HEK293 (cell line): Measurements from ENCODE around the gene ITGB4.

Experiments used
- AEBP2 ChIP-seq: fragments of 450-650 bp; formaldehyde crosslinking; IDR thresholded peaks from 2 replicates; pipeline ENCODE4 v1.5.1; 2016; ENCODE audit warnings: missing biosample characterization, missing genetic modification characterization, borderline replicate concordance
- GLIS2 ChIP-seq: fragments of 450-650 bp; formaldehyde crosslinking; IDR thresholded peaks from 2 replicates; pipeline ENCODE4 v1.5.1; 2016; ENCODE audit warnings: missing biosample characterization, missing genetic modification characterization
- HIC1 ChIP-seq: fragments of 450-650 bp; formaldehyde crosslinking; IDR thresholded peaks from 2 replicates; pipeline ENCODE4 v1.5.1; 2016; ENCODE audit warnings: missing biosample characterization, missing genetic modification characterization
- HOXD13 ChIP-seq: sonication (generic); formaldehyde crosslinking; IDR thresholded peaks from 2 replicates; pipeline ENCODE4 v1.8.0; 2022; ENCODE audit warnings: missing genetic modification reagents, borderline replicate concordance
- INSM2 ChIP-seq: fragments of 450-650 bp; formaldehyde crosslinking; IDR thresholded peaks from 2 replicates; pipeline ENCODE4 v1.5.1; 2016; ENCODE audit warnings: missing biosample characterization, missing genetic modification characterization
- KLF16 ChIP-seq: fragments of 450-650 bp; formaldehyde crosslinking; IDR thresholded peaks from 2 replicates; pipeline ENCODE4 v1.5.1; 2017; ENCODE audit warnings: missing biosample characterization, missing genetic modification characterization
- KLF9 ChIP-seq: fragments of 450-650 bp; formaldehyde crosslinking; IDR thresholded peaks from 2 replicates; pipeline ENCODE4 v1.5.1; 2016; ENCODE audit warnings: missing biosample characterization, missing genetic modification characterization, low read depth
- MYNN ChIP-seq: fragments of 450-650 bp; formaldehyde crosslinking; IDR thresholded peaks from 2 replicates; pipeline ENCODE4 v1.5.1; 2016; ENCODE audit warnings: missing biosample characterization, missing genetic modification characterization, borderline replicate concordance
- PRDM10 ChIP-seq: fragments of 450-650 bp; formaldehyde crosslinking; IDR thresholded peaks from 2 replicates; pipeline ENCODE4 v1.5.1; 2016; ENCODE audit warnings: missing biosample characterization, missing genetic modification characterization
- RBAK ChIP-seq: fragments of 450-650 bp; formaldehyde crosslinking; IDR thresholded peaks from 2 replicates; pipeline ENCODE4 v1.5.1; 2016; ENCODE audit warnings: missing biosample characterization, missing genetic modification characterization
- SETDB1 ChIP-seq: IDR thresholded peaks from one replicate; pipeline ENCODE4 v1.6.1; 2017; ENCODE audit warnings: mild to moderate bottlenecking, low read length, moderate library complexity, mixed read lengths; ENCODE audit not compliant: insufficient read length
- SP3 ChIP-seq: fragments of 450-650 bp; formaldehyde crosslinking; IDR thresholded peaks from 2 replicates; pipeline ENCODE4 v1.5.1; 2016; ENCODE audit warnings: missing biosample characterization, missing genetic modification characterization
- SP7 ChIP-seq: fragments of 450-650 bp; formaldehyde crosslinking; IDR thresholded peaks from 2 replicates; pipeline ENCODE4 v1.5.1; 2016; ENCODE audit warnings: missing biosample characterization, missing genetic modification characterization
- YY1 ChIP-seq: fragments of 450-650 bp; formaldehyde crosslinking; IDR thresholded peaks from 2 replicates; pipeline ENCODE4 v1.5.1; 2018; ENCODE audit warnings: missing biosample characterization, missing genetic modification characterization
- ZBTB1 ChIP-seq: fragments of 450-650 bp; formaldehyde crosslinking; IDR thresholded peaks from 2 replicates; pipeline ENCODE4 v1.5.1; 2016; ENCODE audit warnings: missing biosample characterization, missing genetic modification characterization
- ZBTB21 ChIP-seq: fragments of 450-650 bp; formaldehyde crosslinking; IDR thresholded peaks from 2 replicates; pipeline ENCODE4 v1.5.1; 2017; ENCODE audit warnings: missing biosample characterization, missing genetic modification characterization
- ZBTB26 ChIP-seq: fragments of 450-650 bp; formaldehyde crosslinking; optimal IDR thresholded peaks from 2 replicates; pipeline ENCODE3; 2016; ENCODE audit warnings: missing biosample characterization, mild to moderate bottlenecking, missing genetic modification characterization
- ZNF114 ChIP-seq: fragments of 450-650 bp; formaldehyde crosslinking; IDR thresholded peaks from 2 replicates; pipeline ENCODE4 v1.5.0; 2017; ENCODE audit warnings: missing biosample characterization, missing genetic modification characterization
- ZNF221 ChIP-seq: fragments of 450-650 bp; formaldehyde crosslinking; IDR thresholded peaks from 2 replicates; pipeline ENCODE4 v1.5.1; 2017; ENCODE audit warnings: missing biosample characterization, missing genetic modification characterization, borderline replicate concordance
- ZNF23 ChIP-seq: fragments of 450-650 bp; formaldehyde crosslinking; IDR thresholded peaks from 2 replicates; pipeline ENCODE4 v1.5.1; 2016; ENCODE audit warnings: missing biosample characterization, missing genetic modification characterization, borderline replicate concordance
- ZNF391 ChIP-seq: fragments of 450-650 bp; formaldehyde crosslinking; IDR thresholded peaks from 2 replicates; pipeline ENCODE4 v1.5.1; 2016; ENCODE audit warnings: low read depth, missing biosample characterization, missing genetic modification characterization, borderline replicate concordance
- ZNF404 ChIP-seq: fragments of 450-650 bp; formaldehyde crosslinking; IDR thresholded peaks from 2 replicates; pipeline ENCODE4 v1.5.1; 2017; ENCODE audit warnings: missing biosample characterization, missing genetic modification characterization
- ZNF423 ChIP-seq: fragments of 450-650 bp; formaldehyde crosslinking; IDR thresholded peaks from 2 replicates; pipeline ENCODE4 v1.5.1; 2016; ENCODE audit warnings: missing biosample characterization, missing genetic modification characterization
- ZNF473 ChIP-seq: fragments of 450-650 bp; formaldehyde crosslinking; IDR thresholded peaks from 2 replicates; pipeline ENCODE4 v1.5.1; 2017; ENCODE audit warnings: missing biosample characterization, missing genetic modification characterization
- ZNF555 ChIP-seq: fragments of 450-650 bp; formaldehyde crosslinking; conservative IDR thresholded peaks from 2 replicates; pipeline ENCODE4 v1.5.1; 2017; ENCODE audit warnings: missing biosample characterization, mild to moderate bottlenecking, missing genetic modification characterization, inconsistent platforms
- ZNF585B ChIP-seq: fragments of 450-650 bp; formaldehyde crosslinking; IDR thresholded peaks from 2 replicates; pipeline ENCODE4 v1.5.1; 2016; ENCODE audit warnings: missing biosample characterization, missing genetic modification characterization
- ZNF596 ChIP-seq: fragments of 450-650 bp; IDR thresholded peaks from 2 replicates; pipeline ENCODE4 v1.5.0; 2018; ENCODE audit warnings: missing biosample characterization, mild to moderate bottlenecking, missing genetic modification characterization, moderate library complexity
- ZNF610 ChIP-seq: fragments of 450-650 bp; formaldehyde crosslinking; IDR thresholded peaks from 2 replicates; pipeline ENCODE4 v1.5.1; 2016; ENCODE audit warnings: missing biosample characterization, missing genetic modification characterization, borderline replicate concordance
- ZNF654 ChIP-seq: fragments of 450-650 bp; formaldehyde crosslinking; IDR thresholded peaks from 2 replicates; pipeline ENCODE4 v1.5.1; 2016; ENCODE audit warnings: low read depth, missing biosample characterization, missing genetic modification characterization
- ZNF768 ChIP-seq: fragments of 450-650 bp; formaldehyde crosslinking; IDR thresholded peaks from 2 replicates; pipeline ENCODE4 v1.5.1; 2018; ENCODE audit warnings: missing biosample characterization, mild to moderate bottlenecking, missing genetic modification characterization
- ZNF791 ChIP-seq: fragments of 450-650 bp; formaldehyde crosslinking; IDR thresholded peaks from 2 replicates; pipeline ENCODE4 v1.5.1; 2016; ENCODE audit warnings: missing biosample characterization, missing genetic modification characterization
- ZNF843 ChIP-seq: fragments of 450-650 bp; formaldehyde crosslinking; IDR thresholded peaks from 2 replicates; pipeline ENCODE4 v1.5.1; 2016; ENCODE audit warnings: missing biosample characterization, missing genetic modification characterization

Gene ITGB4

GRCh38 chr17:75784473-75785015 is 63.3 kb downstream of the ITGB4 start, which contains the start of gene UNK (continued):
- TF ChIP-seq RBAK (tag by site-specific recombination) (no peak), MYNN (tag by site-specific recombination) (no peak), ZNF791 (tag by site-specific recombination) (no peak), ZNF423 (tag by site-specific recombination) (no peak), AEBP2 (tag by site-specific recombination) (no peak), ZNF404 (no peak), ZNF610 (tag by site-specific recombination) (peak; percentile 71; the same call in 1 of the 2 replicates), ZNF654 (no peak), ZNF473 (tag by site-specific recombination) (no peak), GLIS2 (tag by site-specific recombination) (peak; percentile 97), PRDM10 (tag by site-specific recombination) (peak; percentile 84), ZNF23 (no peak), ZBTB26 (tag by site-specific recombination) (peak; percentile 98), ZNF221 (tag by site-specific recombination) (no peak), SP3 (tag by site-specific recombination) (peak; percentile 89), ZNF843 (tag by site-specific recombination) (no peak), KLF9 (tag by site-specific recombination) (no peak), ZNF114 (tag by site-specific recombination) (no peak), INSM2 (0 out of 2 replicates have a peak, but pooled peaks have one; percentile 0), ZNF555 (tag by site-specific recombination) (no peak), SP7 (tag by site-specific recombination) (no peak), ZNF596 (tag by site-specific recombination) (no peak), ZBTB21 (tag by site-specific recombination) (no peak), SETDB1 (no peak), ZNF585B (tag by site-specific recombination) (no peak), YY1 (tag by site-specific recombination) (no peak), KLF16 (no peak), HIC1 (no peak), ZBTB1 (tag by site-specific recombination) (no peak), ZNF768 (tag by site-specific recombination) (no peak), ZNF391 (tag by site-specific recombination) (no peak), HOXD13 (CRISPR knock-in tag) (no peak; the same call in 1 of the 2 replicates)
